Natural killer cell (primary cell): Measurements from ENCODE around the gene VGLL4. TPM values are rescaled to one million over a fixed set of nuclear protein-coding genes. Genes with fewer than 3 reads are reported as not detected.
A peak's percentile ranks its signal among the peaks of the same experiment; 100 is the strongest.

ENCODE experiments used
- ATAC-seq, 3 donors: fragments of 150-1000 bp in 2 of 3; fragments of 200-7000 bp in 1 of 3; cut with Tn5 transposase; 1 replicate in 1 of 3; 2 replicates in 2 of 3; pipeline ENCODE4 v1.10.0; 2021; ENCODE audit warnings: mild to moderate bottlenecking in 2 of 3, moderate library complexity in 2 of 3
- DNase-seq, 2 donors: peaks; one replicate each; pipeline versions ENCODE4 v3.0.0 to v3.0.0-alpha.2; 2013 to 2021; ENCODE audit warnings: mixed read lengths in 1 of 2
- H3K27ac ChIP-seq: one replicate; pipeline ENCODE4 v1.5.1; 2013; ENCODE audit warnings: mild to moderate bottlenecking, low read length
- H3K27me3 ChIP-seq: one replicate; pipeline ENCODE4 v1.6.1; 2013; ENCODE audit warnings: low read length; ENCODE audit not compliant: control insufficient read depth, insufficient read depth
- H3K36me3 ChIP-seq: one replicate; pipeline ENCODE4 v1.6.1; 2013; ENCODE audit warnings: low read length; ENCODE audit not compliant: control insufficient read depth, insufficient read depth
- H3K4me1 ChIP-seq: one replicate; pipeline ENCODE4 v1.6.1; 2013; ENCODE audit warnings: low read length; ENCODE audit not compliant: control insufficient read depth, insufficient read depth
- H3K4me3 ChIP-seq: one replicate; pipeline ENCODE4 v1.5.1; 2013; ENCODE audit warnings: low read length
- H3K9me3 ChIP-seq: one replicate; pipeline ENCODE4 v1.6.1; 2013; ENCODE audit warnings: low read length; ENCODE audit not compliant: control insufficient read depth, insufficient read depth
- H3K27ac Mint-ChIP-seq, 2 donors: one replicate each; pipeline ENCODE4 v1.8.0; 2022; ENCODE audit warnings: mild to moderate bottlenecking in 2 of 2, mixed read lengths in 2 of 2, moderate library complexity in 1 of 2
- H3K27me3 Mint-ChIP-seq, 2 donors: one replicate each; pipeline ENCODE4 v1.8.0; 2022; ENCODE audit warnings: low read depth in 2 of 2, mixed read lengths in 2 of 2
- H3K36me3 Mint-ChIP-seq: one replicate; pipeline ENCODE4 v1.8.0; 2022; ENCODE audit warnings: mixed read lengths
- H3K4me1 Mint-ChIP-seq, 2 donors: one replicate each; pipeline ENCODE4 v1.8.0; 2022; ENCODE audit warnings: mixed read lengths in 2 of 2
- H3K4me3 Mint-ChIP-seq: one replicate; pipeline ENCODE4 v1.8.0; 2022; ENCODE audit warnings: mild to moderate bottlenecking, moderate library complexity, mixed read lengths
- H3K9me3 Mint-ChIP-seq, 2 donors: one replicate each; pipeline ENCODE4 v1.8.0; 2022; ENCODE audit warnings: mixed read lengths in 2 of 2
- WGBS: methylation state at CpG from one replicate; pipeline ENCODE4 v1.1.7; 2013; ENCODE audit warnings: missing lambda C conversion rate; ENCODE audit not compliant: insufficient coverage; 5-methylcytosine and 5-hydroxymethylcytosine counted together
- intact Hi-C: fragments of 100-400 bp; cut with micrococcal nuclease; formaldehyde crosslinking; loops from one replicate; pipeline ENCODE4 v1.14.2; 2022
- total RNA-seq, 4 donors: library from RNA; stranded (reverse); fragments of 120-200 nt in 1 of 4; gene quantifications; one replicate each; pipeline versions ENCODE4 v1.2.3 to v1.2.4, GENCODE V29; 2013 to 2022
- TF ChIP-seq, protein P1 (sequence below): fragments of 200-600 bp; IDR thresholded peaks from one replicate; pipeline ENCODE4 v1.8.0; 2022; ENCODE audit warnings: antibody characterized with exemption

VGLL4 gene
- total RNA-seq, 3 donors from 2014 or later (not counting 1 experiment from before 2014, with no cell fraction given), result 29.5 to 42.8 (median 34.6) TPM

GRCh38 chr3:11552289-11553264 lies 91.1 kb downstream of the VGLL4 start:
- H3K4me3 ChIP-seq, result no peak overlapping the region
- H3K4me1 ChIP-seq, result no peaks in the 10 kb centered on the region
- no peak for DNase-seq
- no peaks in the 10 kb centered on the region for H3K9me3 Mint-ChIP-seq
- H3K27me3 ChIP-seq, result no peaks in the 10 kb centered on the region
- H3K36me3 ChIP-seq, result peaks cover 29% of the 10 kb centered on the region
- peak overlapping the region in 1 of 2 donors; percentile 60 for H3K27ac Mint-ChIP-seq
- TF ChIP-seq, protein P1, sequence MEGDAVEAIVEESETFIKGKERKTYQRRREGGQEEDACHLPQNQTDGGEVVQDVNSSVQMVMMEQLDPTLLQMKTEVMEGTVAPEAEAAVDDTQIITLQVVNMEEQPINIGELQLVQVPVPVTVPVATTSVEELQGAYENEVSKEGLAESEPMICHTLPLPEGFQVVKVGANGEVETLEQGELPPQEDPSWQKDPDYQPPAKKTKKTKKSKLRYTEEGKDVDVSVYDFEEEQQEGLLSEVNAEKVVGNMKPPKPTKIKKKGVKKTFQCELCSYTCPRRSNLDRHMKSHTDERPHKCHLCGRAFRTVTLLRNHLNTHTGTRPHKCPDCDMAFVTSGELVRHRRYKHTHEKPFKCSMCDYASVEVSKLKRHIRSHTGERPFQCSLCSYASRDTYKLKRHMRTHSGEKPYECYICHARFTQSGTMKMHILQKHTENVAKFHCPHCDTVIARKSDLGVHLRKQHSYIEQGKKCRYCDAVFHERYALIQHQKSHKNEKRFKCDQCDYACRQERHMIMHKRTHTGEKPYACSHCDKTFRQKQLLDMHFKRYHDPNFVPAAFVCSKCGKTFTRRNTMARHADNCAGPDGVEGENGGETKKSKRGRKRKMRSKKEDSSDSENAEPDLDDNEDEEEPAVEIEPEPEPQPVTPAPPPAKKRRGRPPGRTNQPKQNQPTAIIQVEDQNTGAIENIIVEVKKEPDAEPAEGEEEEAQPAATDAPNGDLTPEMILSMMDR, result no peak
- H3K9me3 ChIP-seq, result no peaks in the 10 kb centered on the region
- no peaks in the 10 kb centered on the region for H3K36me3 Mint-ChIP-seq
- no peaks in the 10 kb centered on the region for H3K27me3 Mint-ChIP-seq
- no peak overlapping the region for H3K4me3 Mint-ChIP-seq
- intact Hi-C loops, result no loop called here
- 98% methylated on average over 15 of the region's 16 CpGs for WGBS
- no peak for ATAC-seq
- no peak overlapping the region for H3K27ac ChIP-seq
- H3K4me1 Mint-ChIP-seq, result peaks cover 23 to 26% of the 10 kb centered on the region in 2 donors

GRCh38 chr3:11551036-11551435 lies 92.7 kb downstream of the VGLL4 start:
- no peak overlapping the region for H3K4me3 ChIP-seq
- no peaks in the 10 kb centered on the region for H3K27me3 ChIP-seq
- WGBS, result 79% methylated on average over 17 of the region's 17 CpGs
- H3K4me1 Mint-ChIP-seq, result peaks cover 20 to 26% of the 10 kb centered on the region in 2 donors
- H3K27ac ChIP-seq, result no peak overlapping the region
- H3K9me3 ChIP-seq, result no peaks in the 10 kb centered on the region
- H3K27me3 Mint-ChIP-seq, result no peaks in the 10 kb centered on the region
- peak overlapping the region in 1 of 2 donors; percentile 56 for H3K27ac Mint-ChIP-seq
- peaks cover 22% of the 10 kb centered on the region for H3K36me3 ChIP-seq
- H3K36me3 Mint-ChIP-seq, result no peaks in the 10 kb centered on the region
- H3K4me3 Mint-ChIP-seq, result no peak overlapping the region
- ATAC-seq, result no peak
- intact Hi-C loops, result no loop called here
- no peaks in the 10 kb centered on the region for H3K9me3 Mint-ChIP-seq
- H3K4me1 ChIP-seq, result no peaks in the 10 kb centered on the region
- TF ChIP-seq, protein P1, result no peak
- DNase-seq, result no peak

DNA sequence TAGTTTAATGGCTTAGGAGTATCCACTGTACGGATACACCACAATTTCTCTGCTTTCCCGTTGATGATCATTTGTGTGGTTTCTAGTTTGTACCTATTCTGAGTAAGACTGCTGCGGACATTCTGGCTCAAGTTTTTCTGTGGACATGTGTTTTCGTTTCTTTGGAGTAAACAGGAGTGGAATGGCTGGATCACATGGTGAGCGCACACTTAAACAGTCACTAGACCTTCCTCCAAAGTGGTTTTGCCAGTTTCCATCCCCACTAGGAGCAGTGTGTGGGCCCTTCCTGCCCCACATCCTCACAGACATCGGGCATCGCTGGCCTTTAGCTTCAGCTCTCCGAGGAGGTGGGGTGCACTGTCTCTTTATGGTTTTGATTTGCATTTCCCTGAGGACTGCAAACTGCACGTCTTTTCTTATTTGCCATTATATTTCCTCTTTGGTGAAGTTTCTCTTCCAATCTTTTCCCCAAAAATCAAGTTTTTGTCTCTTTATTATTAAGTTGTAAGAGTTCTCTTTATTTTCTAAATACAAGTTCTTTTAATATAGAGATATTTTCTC lies 94.1 kb downstream of the VGLL4 start:
- ATAC-seq (no peak), DNase-seq (no peak)
- Histone ChIP-seq H3K36me3 (peaks cover 10% of the 10 kb centered on the region), H3K27ac (no peak overlapping the region), H3K9me3 (no peaks in the 10 kb centered on the region), H3K27me3 (no peaks in the 10 kb centered on the region), H3K4me1 (no peaks in the 10 kb centered on the region), H3K4me3 (no peak overlapping the region)
- WGBS, result 78% methylated on average over 9 of the region's 9 CpGs
- no peaks in the 10 kb centered on the region for H3K9me3 Mint-ChIP-seq
- TF ChIP-seq, protein P1, result no peak
- H3K27ac Mint-ChIP-seq, result no peak overlapping the region
- H3K36me3 Mint-ChIP-seq, result no peaks in the 10 kb centered on the region
- H3K4me3 Mint-ChIP-seq, result no peak overlapping the region
- peaks cover 20 to 32% of the 10 kb centered on the region in 2 donors for H3K4me1 Mint-ChIP-seq
- intact Hi-C loops, result no loop called here
- H3K27me3 Mint-ChIP-seq, result no peaks in the 10 kb centered on the region
